Pulmonary artery endothelial cell (primary cell): Measurements from ENCODE around the gene PITX1. TPM values are rescaled to one million over a fixed set of nuclear protein-coding genes. Genes with fewer than 3 reads are reported as not detected.
"Not testable (repeated sequence)": the region's sequence is repeated elsewhere in the genome, so short reads cannot be mapped to it uniquely, and the experiment has no call there.

Experiments used
- DNase-seq: peaks from one replicate; pipeline ENCODE4 v3.0.0-alpha.2; 2011; ENCODE audit warnings: low read depth, low spot score
- total RNA-seq: library from RNA; depleted of rRNA; stranded (reverse); fragments of >200 nt; gene quantifications from 2 replicates; pipeline ENCODE4 v1.2.3, GENCODE V29; 2014

PITX1 gene
- total RNA-seq, 1 donor from 2014 or later: 0.26 TPM

DNA sequence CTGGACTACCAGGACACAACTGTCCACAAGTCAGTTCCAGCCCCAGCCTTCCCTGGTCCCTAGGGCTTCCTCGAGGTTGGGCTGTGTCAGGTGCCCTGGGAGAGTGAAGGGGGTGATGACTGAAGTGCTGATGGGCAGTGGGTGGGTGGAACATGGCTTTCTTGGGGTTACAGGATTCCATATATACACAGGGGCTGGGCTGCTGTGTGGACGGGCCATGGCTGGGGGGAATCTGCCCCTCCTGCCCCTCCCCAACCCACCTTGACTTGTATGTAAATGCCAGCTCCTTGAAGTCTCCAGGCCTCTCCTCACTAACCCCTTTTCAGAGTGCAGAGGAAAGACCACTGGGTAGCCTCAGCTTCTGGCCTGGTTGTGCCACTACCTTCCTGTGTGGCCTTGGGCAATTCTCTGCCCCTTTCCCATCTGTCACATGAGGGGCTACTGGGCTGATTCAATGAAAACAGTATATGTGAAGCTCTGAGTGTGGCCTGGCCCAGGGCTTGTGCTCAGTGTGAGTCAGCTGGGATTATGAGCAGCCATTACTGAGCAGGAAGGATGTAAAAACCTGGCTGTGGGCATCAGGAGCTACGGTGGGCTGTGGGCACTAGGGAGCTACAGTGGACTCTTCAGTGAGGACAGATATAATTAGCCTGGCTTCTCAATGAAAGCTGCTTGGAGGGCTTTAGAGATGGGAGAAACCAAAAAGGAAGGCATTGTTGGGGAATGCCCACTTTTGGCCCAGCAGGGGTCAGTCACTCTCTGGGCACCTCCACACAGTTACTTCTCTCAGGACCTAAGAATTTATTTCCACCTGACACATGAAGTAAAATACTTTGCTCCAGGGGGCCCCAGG, 23.3 kb downstream of the PITX1 start:
- DNase-seq: no peak

DNA sequence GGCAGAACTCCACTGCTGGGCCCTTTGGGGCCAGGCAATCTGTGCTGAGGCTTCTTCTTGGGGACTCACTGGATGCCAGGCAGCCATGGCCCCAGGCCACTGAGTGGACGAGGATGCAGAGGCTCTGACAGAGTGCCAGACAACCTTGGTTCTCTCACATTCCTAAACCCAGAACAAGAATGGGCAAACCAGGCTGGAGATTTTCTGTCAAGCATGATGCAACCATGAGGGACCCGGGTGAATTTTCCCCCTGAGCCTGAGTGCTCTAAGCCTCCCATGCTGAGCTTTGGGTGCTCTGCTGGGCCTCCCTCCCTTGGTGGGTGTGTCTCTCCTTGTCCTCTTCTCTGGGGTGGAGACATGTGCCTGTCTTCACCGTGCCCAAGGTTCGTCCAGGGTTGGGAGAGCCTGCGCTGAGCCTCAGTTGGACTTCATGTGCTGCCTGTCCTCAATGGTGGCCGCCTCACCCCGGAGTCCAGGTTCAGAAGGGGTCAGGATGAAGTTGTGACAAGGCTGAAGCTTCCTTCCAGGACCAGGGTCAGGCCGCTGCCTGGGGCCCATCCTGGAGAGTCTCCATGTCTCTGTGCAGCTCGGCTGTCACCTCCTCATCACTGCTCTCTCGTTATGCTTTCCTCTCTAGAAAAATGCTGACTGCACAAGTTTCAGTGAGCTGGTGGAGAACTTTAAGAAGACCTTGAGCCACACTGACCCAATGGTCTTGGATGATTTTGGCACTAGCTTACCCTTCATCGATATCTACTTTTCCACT, 24.1 kb downstream of the PITX1 start:
- DNase-seq: no peak

DNA sequence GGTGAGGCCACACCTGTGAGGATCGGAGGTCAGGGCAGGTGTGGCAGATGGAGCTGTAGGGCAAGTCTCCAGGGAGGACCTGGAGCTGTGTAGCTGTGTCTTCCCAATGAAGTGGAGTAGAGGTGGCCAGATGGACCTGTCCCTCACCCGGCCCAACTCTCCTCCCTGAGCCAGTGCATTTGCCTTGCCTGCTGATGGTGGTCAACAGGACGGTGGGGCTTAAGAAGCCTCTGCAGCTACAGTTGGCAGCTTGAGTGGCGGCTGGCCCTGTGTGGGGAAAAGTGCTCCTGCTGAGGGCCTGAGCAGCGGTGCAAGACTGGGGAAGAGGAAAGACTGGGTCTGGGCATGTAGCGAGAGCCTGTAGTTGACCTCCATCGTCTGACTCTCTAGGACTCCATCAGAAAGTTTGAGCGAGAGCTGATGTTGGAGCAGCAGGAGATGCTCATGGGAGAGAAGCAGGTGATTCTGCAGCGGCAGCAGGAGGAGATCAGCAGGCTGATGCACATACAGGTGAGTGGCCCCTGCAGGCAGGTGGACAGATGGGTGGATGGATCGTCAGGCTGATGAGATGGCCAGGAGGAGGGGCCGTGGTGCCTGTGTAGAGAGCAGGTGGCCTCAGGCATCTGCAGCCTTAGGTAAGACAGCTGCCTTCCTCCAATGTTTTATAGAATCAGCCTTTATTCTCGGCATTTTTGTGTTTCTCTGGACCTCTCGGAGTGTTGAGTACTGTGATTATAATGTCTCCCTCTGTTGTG, 24.9 kb downstream of the PITX1 start:
- no peak for DNase-seq

DNA sequence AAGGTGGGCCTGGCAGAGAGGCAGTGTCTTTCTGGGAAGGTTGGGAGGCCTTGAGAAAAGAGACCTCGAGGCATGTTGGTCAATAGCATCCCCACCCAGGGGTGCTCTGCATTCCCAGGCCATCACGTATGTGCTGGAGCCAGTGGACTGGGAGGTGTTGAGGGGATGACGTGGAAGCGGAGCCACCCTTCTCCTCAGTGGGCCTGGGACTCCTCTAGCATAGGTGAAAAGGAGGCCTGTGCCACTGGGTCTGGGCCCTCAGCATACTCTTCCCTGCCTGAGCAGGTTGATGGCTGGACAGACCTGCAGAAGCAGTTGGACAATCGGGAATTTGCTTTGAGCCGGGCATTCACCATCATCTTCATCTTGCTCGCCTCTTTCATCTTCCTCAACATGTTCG, 25.5 kb downstream of the PITX1 start:
- DNase-seq: no peak

DNA sequence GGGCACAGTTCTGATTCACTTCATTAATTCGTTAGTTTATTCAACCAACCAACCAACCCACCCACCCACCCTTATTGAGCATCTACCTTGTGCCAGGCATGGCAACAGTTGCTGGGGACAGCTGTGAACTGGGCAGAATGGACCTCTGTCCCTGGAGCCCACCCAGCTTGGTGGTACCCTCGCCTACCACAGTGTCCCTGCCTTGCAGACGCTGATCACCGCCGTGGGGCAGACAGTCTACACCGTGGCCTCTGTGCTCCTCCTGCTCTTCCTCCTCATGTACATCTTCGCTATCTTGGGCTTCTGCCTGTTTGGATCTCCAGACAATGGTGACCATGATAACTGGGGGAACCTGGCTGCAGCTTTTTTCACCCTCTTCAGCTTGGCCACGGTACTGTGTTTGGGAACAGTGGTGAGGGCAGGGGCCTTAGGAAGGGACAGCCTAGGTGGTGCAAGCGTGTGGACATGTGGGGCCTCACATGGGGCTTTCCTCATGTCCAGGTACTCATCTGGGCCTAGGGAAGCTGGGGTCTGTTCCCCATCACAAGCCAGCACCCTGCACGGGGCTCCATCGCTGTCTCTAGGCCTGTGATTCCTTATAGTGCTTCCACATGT, 26.2 kb downstream of the PITX1 start:
- no peak for DNase-seq

DNA sequence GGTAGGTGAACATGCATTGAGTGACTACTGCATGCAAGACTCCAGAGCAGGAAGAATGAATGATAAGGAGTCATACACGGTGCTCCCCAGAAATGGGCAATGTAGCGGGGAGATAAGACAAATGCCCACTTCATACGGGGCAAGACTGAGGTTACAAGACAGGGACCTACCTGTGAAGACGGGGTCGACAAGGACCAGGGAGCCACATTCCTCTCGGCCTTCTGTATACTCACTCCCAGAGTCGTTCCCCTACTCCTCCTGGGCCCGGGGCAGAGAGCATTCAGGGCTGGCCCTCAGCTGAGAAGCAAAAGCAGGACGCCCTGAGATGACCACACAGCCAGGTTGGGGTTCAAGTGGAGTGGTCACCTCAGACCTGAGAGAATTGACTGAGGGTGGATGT, 26.7 kb downstream of the PITX1 start:
- DNase-seq: no peak

DNA sequence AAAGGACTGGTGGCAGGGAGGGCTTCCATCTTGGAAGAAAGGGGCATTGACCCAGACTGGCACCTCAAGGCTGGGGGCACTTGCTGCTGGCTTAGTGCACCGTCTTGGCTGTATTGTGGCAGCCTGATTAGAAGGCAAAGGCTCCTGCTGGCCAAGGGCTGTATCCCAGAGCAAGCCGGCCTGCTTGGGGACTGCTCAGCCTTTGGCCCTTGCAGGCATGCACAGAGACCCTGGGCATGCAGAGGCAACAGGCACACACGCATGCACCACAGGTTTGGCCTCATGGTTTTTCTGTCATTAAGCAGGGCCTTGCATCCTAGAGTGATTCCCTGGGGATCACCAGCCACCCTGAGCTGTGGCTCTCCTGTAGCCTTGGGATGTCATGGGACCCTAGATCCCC, 29.0 kb downstream of the PITX1 start:
- no peak for DNase-seq

DNA sequence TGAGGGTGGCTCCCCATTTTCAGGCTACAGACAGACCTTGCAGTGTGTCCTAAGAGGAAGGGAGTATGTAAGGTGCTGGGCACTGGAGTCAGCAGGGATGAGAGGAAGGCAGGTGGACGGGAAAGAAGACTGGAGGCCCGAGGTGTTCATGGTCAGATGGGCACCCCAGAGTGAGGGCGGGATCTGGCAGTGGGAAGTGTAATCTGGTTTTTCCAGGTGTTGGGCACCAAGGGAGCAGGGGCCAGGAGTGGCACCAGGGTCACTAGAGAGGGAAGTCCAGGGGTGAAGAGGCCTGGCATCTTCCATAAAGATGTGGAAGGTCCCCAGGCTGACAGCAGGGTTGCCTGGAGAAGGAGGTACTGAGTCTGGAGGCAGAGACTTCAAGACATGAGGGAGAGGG, 29.7 kb downstream of the PITX1 start:
- DNase-seq: no peak

DNA sequence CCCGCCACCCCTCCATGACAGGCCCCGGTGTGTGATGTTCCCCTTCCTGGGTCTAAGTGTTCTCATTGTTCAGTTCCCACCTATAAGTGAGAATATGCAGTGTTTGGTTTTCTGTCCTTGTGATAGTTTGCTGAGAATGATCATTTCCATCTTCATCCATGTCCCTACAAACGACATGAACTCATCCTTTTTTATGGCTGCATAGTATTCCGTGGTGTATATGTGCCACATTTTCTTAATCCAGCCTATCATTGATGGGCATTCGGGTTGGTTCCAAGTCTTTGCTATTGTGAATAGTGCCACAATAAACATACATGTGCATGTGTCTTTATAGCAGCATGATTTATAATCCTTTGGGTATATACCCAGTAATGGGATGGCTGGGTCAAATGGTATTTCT, 36.0 kb downstream of the PITX1 start:
- not testable (repeated sequence) for DNase-seq

DNA sequence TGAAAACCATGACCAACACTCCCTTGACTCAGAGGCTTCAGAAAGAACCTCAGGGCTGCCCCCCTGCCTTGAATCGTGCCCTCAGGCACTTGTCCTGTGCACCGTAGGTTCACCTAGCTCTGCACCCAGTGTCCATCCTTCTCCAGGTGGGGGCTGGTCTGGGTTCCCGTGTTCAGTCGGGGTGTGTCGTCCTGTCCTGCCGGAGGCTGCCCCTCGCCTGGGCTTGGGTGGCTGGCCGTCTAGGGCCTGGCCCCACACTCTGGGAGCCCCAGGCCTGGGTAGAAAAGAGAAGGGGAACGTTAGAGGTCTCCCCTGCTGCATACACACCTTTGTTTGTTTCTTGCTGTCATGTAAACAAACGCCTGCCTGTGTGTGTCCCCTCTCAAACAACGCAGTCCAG, 37.0 kb downstream of the PITX1 start:
- no peak for DNase-seq

DNA sequence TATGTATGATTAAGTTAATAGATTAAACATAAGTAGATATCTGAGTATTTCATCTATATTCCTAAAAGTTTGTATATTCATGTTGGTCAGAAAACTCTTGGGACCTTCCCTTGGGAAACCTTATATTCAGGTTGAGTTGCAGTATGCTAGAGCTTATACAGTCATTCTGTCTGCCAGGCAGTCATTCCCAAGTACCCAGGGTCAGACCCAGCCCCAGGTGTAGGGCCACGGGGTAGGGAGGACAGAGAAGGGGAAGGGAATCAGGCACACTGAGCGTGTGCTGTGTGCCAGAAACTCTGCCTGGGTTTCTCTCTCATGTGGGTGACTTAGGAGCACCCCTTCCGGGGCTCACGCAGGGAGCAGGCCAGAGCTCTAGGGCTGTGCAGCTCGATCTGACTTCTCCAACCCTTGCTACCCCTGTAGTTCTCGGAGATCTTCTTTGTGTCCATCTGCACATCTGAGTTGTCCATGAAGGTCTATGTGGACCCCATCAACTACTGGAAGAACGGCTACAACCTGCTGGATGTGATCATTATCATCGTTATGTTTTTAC, 38.1 kb downstream of the PITX1 start:
- no peak for DNase-seq

DNA sequence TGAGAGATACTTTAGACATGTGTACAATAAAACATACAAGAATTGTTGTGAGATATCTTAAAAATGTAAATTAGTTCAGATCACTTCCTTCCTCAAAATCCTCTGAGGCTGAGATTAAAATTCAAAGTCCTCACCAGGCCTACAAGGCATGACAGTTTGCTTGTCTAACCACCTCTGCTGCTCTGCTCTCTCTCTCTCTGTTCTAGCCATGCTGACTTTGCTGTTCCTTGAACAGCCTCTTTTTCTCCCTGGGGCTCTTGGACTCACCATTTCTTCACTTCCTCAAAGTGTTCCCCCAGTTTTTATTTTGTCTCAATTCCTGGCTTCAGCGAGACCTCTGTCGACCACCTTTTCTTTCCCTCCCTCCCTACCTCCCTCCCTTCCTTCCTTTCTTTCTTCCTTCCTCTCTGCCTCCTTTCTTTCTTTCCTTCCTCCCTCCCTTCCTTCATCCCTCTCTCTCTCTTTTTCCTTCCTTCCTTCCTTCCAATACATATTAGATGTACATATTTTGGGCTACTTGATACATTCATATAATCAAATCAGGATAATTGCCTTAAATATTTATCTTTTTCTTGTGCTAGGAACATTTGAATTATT, 39.4 kb downstream of the PITX1 start:
- no peak for DNase-seq

DNA sequence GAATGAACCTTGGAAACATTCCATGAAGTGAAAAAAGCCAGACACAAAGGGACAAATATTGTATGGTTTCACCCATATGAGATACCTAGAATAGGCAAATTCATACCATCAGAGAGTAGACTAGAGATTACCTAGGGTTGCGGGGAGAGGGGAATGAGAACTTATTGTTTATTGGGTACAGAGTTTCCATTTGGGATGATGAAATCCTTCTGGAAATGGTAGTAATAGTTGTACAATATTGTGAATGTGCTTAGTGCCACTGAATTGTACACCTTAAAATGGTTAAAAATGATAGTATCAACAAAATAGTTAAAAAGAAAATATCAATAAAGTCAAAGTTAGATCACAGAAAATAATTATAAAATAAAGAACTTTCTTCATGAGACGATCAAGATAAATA, 40.9 kb downstream of the PITX1 start:
- no peak for DNase-seq

DNA sequence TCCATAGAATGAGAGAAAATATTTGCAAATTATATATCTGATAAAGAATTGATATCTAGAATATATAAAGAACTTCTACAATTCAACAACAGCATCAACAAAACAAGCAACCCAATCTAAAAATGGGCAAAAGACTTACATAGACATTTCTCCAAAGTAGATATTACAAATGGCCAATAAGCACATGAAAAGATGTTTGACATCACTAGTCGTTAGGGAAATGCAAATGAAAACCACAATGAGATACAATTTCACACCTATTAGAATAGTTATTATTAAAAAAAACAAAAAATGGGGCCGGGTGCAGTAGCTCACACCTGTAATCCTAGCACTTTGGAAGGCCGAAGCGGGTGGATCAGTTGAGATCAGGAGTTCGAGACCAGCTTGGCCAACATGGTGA, 41.9 kb downstream of the PITX1 start:
- no peak for DNase-seq

DNA sequence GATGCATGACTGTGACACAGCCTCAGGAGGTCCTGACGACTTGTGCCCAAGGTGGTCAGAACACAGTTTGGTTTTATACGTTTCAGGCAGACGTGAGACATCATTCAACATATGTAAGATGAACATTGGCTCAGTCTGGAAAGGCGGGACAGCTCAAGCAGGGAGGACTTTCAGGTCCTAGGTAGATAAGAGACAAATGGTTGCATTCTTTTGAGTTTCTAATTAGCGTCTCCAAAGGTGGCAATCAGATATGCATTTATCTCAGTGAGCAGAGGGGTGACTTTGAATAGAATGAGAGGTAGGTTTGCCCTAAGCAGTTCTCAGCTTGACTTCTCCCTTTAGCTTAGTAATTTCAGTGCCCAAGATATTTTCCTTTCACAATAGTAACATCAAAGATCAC, 43.8 kb downstream of the PITX1 start:
- DNase-seq: not testable (repeated sequence)

DNA sequence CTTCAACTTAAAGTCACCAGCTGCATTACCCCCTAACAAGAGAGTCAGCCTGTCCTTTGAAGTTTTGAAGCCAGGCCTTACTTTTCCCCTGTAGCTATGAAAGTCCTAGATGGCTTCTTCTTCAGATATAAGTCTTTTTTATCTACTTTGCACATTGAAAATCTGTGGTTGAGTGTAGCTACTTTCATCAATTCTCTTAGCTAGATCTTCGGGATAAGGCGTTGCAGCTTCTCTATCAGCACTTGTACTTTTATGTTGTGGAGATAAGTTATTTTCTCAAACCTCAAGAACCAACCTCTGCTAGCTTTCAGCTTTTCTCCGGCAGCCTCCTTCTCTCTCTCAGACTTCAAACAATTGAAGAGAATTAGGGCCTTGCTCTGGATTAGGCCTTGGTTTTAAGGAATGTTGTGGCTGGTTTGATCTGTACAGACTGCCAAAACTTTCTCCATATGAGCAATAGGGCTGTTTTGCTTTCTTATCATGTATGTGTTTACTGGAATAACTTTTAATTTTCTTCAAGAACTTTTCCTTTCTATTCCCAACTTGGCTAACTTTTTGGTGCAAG, 44.7 kb downstream of the PITX1 start:
- no peak for DNase-seq

DNA sequence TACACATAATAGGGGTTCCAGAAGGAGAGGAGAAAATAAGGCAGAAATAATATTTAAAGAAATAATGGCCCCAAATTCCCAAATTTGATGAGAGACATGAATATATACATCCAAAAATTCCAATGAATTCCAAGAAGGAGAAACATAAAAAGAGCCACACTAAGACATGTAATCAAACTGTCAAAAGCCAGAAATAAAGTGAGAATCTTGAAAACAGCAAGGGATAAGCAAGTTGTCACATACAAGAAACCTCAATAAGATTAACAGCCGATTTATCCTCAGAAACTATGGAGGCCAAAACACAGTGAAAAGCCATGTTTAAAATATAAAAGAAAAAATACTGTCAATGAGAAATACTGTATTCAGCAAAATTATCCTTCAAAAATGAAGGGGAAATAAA, 51.8 kb downstream of the PITX1 start:
- DNase-seq: no peak

DNA sequence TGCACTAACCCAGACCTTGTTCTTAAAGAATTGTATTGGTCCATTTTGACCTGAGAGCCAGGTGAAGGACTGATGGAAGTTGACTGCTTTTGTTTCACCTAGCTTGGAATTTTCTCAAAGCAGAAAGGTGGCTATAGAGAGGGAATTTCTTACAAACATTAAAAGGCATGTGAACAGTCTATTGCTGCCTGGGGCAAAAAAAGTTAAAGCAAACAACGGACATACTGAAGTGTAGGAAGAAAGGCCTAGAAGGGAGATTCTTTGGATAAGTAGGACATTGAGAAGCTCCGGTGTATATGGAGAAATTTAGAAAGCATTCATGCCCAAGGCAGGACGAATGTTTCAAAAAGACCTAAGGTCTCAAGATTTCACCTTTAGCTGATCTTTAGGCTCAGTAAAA, 54.6 kb downstream of the PITX1 start:
- DNase-seq: no peak
